Measurements from ENCODE around the gene PCSK4. TPM values are rescaled to one million over a fixed set of nuclear protein-coding genes. Genes with fewer than 3 reads are reported as not detected.
"Not testable (repeated sequence)": the region's sequence is repeated elsewhere in the genome, so short reads cannot be mapped to it uniquely, and the experiment has no call there.

The PCSK4 gene
- total RNA-seq, 1 donor from 2014 or later, result 3.2 TPM

DNA sequence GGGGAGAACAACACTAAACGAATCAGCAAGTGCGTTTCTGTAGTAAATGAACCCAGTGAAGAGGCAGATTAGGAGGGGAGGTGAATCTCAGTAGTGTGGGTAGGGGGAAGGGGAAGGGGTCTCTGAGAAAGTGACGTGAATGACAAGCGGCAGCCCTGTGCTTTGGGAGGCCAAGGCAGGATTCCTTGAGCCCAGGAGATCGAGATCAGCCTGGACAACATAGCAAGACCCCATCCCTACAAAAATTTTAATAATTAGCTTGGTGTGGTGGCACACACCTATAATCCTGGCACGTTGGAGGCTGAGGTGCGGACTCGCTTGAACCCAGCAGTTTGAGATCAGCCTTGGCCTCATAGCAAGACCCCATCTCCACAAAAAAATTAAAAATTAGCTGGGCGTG lies 41.9 kb upstream of the PCSK4 start:
- TF ChIP-seq, protein P1, sequence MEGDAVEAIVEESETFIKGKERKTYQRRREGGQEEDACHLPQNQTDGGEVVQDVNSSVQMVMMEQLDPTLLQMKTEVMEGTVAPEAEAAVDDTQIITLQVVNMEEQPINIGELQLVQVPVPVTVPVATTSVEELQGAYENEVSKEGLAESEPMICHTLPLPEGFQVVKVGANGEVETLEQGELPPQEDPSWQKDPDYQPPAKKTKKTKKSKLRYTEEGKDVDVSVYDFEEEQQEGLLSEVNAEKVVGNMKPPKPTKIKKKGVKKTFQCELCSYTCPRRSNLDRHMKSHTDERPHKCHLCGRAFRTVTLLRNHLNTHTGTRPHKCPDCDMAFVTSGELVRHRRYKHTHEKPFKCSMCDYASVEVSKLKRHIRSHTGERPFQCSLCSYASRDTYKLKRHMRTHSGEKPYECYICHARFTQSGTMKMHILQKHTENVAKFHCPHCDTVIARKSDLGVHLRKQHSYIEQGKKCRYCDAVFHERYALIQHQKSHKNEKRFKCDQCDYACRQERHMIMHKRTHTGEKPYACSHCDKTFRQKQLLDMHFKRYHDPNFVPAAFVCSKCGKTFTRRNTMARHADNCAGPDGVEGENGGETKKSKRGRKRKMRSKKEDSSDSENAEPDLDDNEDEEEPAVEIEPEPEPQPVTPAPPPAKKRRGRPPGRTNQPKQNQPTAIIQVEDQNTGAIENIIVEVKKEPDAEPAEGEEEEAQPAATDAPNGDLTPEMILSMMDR (IDR thresholded peaks at IDR 0.05), result no peak
- Mint-ChIP-seq H3K36me3 (ENCODE audit: unreplicated experiment) (no peaks in the 10 kb centered on the region), H3K9me3 (ENCODE audit: unreplicated experiment) (no peaks in the 10 kb centered on the region), H3K27me3 (ENCODE audit: unreplicated experiment) (peaks cover 4% of the 10 kb centered on the region), H3K4me1 (ENCODE audit: unreplicated experiment) (no peaks in the 10 kb centered on the region), H3K4me3 (ENCODE audit: unreplicated experiment) (no peak overlapping the region), H3K27ac (ENCODE audit: unreplicated experiment) (no peak overlapping the region)
- DNase-seq (ENCODE audit: extremely low spot score, unreplicated experiment), result no peak

DNA sequence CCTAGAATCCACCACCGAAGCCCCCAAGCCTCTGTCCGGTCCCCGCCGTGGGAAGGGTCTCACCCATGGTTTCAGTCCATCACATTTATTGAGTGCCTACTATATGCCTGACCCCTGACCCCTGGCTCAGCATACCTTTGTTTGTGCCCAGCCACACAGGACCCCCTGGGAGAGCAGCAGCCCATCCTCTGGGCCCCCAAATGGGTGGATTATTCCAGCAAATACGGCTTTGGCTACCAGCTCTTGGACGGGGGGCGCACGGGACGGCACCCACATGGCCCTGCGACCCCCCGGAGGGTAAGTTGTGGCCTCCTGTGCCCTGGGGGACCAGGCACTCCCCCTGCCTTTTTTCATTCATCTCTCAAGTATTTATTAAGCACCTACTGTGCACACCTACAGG lies 41.4 kb upstream of the PCSK4 start:
- H3K9me3 Mint-ChIP-seq (ENCODE audit: unreplicated experiment), result no peaks in the 10 kb centered on the region
- H3K27me3 Mint-ChIP-seq (ENCODE audit: unreplicated experiment), result peaks cover 4% of the 10 kb centered on the region
- H3K36me3 Mint-ChIP-seq (ENCODE audit: unreplicated experiment), result no peaks in the 10 kb centered on the region
- H3K4me1 Mint-ChIP-seq (ENCODE audit: unreplicated experiment), result no peaks in the 10 kb centered on the region
- DNase-seq (ENCODE audit: extremely low spot score, unreplicated experiment), result no peak
- TF ChIP-seq, protein P1 (IDR thresholded peaks at IDR 0.05), result no peak
- no peak overlapping the region for H3K4me3 Mint-ChIP-seq (ENCODE audit: unreplicated experiment)
- no peak overlapping the region for H3K27ac Mint-ChIP-seq (ENCODE audit: unreplicated experiment)

DNA sequence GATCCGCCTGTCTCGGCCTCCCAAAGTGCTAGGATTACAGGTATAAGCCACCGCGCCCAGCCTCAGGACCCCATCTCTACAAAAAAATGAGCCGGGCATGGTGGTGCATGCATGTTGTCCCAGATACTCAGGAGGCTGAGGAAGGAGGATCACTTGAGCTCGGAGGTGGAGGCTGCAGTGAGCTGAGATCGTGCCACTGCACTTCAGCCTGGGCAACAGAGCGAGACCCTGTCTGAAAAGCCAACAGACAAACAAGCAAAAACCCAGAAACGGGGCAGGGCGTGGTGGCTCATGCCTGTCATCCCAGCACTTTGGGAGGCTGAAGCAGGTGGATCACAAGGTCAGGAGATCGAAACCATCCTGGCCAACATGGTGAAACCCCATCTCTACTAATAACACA lies 40.7 kb upstream of the PCSK4 start:
- DNase-seq (ENCODE audit: extremely low spot score, unreplicated experiment); H3K36me3 Mint-ChIP-seq (ENCODE audit: unreplicated experiment); H3K27ac Mint-ChIP-seq (ENCODE audit: unreplicated experiment); H3K27me3 Mint-ChIP-seq (ENCODE audit: unreplicated experiment); H3K4me3 Mint-ChIP-seq (ENCODE audit: unreplicated experiment); H3K4me1 Mint-ChIP-seq (ENCODE audit: unreplicated experiment); H3K9me3 Mint-ChIP-seq (ENCODE audit: unreplicated experiment): not testable (repeated sequence)

DNA sequence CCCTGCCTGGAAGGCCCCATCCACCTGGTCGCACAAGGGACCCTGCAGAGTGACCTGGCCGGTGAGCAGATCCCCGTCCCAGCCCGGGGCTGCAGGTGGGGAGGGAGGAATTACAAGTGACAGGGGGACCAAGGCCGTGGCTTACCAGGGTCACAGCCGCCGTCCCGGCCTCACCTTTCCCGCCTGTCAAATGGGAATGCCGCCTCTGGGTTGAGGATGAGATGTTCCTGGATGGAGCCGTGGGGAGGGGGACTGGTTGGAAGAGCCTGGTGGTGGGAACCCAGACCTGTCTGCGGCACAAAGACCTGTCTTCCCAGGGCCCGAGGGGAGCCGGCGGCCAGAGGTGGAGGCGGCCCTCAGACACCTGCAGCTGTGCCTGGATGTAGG lies 39.3 kb upstream of the PCSK4 start:
- Mint-ChIP-seq H3K4me3 (ENCODE audit: unreplicated experiment) (no peak overlapping the region), H3K4me1 (ENCODE audit: unreplicated experiment) (peaks cover 3% of the 10 kb centered on the region), H3K36me3 (ENCODE audit: unreplicated experiment) (no peaks in the 10 kb centered on the region), H3K27me3 (ENCODE audit: unreplicated experiment) (peaks cover 12% of the 10 kb centered on the region), H3K27ac (ENCODE audit: unreplicated experiment) (no peak overlapping the region), H3K9me3 (ENCODE audit: unreplicated experiment) (no peaks in the 10 kb centered on the region)
- TF ChIP-seq, protein P1 (IDR thresholded peaks at IDR 0.05), result no peak
- no peak for DNase-seq (ENCODE audit: extremely low spot score, unreplicated experiment)

GRCh38 chr19:1528596-1529429 lies 38.7 kb upstream of the PCSK4 start:
- H3K4me1 Mint-ChIP-seq (ENCODE audit: unreplicated experiment), result peaks cover 4% of the 10 kb centered on the region
- no peak overlapping the region for H3K27ac Mint-ChIP-seq (ENCODE audit: unreplicated experiment)
- H3K36me3 Mint-ChIP-seq (ENCODE audit: unreplicated experiment), result no peaks in the 10 kb centered on the region
- H3K4me3 Mint-ChIP-seq (ENCODE audit: unreplicated experiment), result no peak overlapping the region
- peaks cover 14% of the 10 kb centered on the region for H3K27me3 Mint-ChIP-seq (ENCODE audit: unreplicated experiment)
- TF ChIP-seq, protein P1 (IDR thresholded peaks at IDR 0.05), result no peak
- DNase-seq (ENCODE audit: extremely low spot score, unreplicated experiment), result no peak
- H3K9me3 Mint-ChIP-seq (ENCODE audit: unreplicated experiment), result no peaks in the 10 kb centered on the region
